ENCODE data around the gene MOSPD2. TPM values are rescaled to one million over a fixed set of nuclear protein-coding genes. Genes with fewer than 3 reads are reported as not detected.

MOSPD2 gene
- total RNA-seq, 1 experiment from 2014 or later = 6.4 TPM

DNA sequence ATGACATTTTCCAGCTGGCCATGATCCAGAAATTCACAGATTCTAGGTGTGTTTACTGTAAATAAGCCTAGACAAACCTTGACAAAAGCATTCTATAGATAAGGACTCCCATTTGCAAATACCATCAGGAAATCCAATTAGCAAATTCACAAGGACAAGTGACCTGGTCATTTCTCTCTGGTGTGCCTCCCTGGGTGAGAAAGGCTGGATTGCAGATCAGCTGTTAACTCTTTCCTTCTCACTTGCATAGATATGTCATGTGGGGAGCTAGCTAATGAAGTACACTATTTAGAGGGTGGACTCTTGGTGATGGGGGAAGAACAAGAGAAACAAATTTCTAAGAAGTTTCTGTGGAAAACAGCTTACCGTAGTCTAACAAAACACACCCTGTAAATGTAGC lies 58.9 kb downstream of the MOSPD2 start:
- no peaks in the 10 kb centered on the region for H3K79me2 ChIP-seq (ENCODE audit: insufficient read depth, low read length)
- no peak overlapping the region for H3K4ac ChIP-seq (ENCODE audit: low read depth, low read length)
- H3K9ac ChIP-seq (ENCODE audit: extremely low read depth, insufficient read length, low read length) = no peak overlapping the region
- H3K27me3 ChIP-seq (ENCODE audit: insufficient read depth, low read length) = no peaks in the 10 kb centered on the region
- H3K23ac ChIP-seq (ENCODE audit: insufficient read length, low read depth, low read length) = no peak overlapping the region
- H4K20me1 ChIP-seq (ENCODE audit: control insufficient read depth, insufficient read depth, insufficient read length) = no peaks in the 10 kb centered on the region
- no peak overlapping the region for H4K91ac ChIP-seq (ENCODE audit: insufficient read length, low read depth, low read length)
- no peak overlapping the region for H2BK5ac ChIP-seq (ENCODE audit: insufficient read length, low read length)
- H3K56ac ChIP-seq (ENCODE audit: insufficient read length, low read depth, low read length) = no peak overlapping the region
- no peak overlapping the region for H3K4me2 ChIP-seq (ENCODE audit: insufficient read depth, insufficient read length, low read length)
- H2BK20ac ChIP-seq (ENCODE audit: low read depth, low read length, poor library complexity, severe bottlenecking) = no peak overlapping the region
- peaks cover 51 to 55% of the 10 kb centered on the region in 2 experiments for H3K9me3 Mint-ChIP-seq
- H3K36me3 Mint-ChIP-seq (ENCODE audit: insufficient read depth in 1 of 3, low read depth in 3 of 3) = peaks cover 0 to 3% (median 2%) of the 10 kb centered on the region in 3 experiments; a peak in 2 of 7 replicates
- DNase-seq = no peak
- H4K5ac ChIP-seq (ENCODE audit: insufficient read length, low read depth, low read length) = no peak overlapping the region
- no peak overlapping the region for H3K14ac ChIP-seq (ENCODE audit: insufficient read depth, low read length)
- no peaks in the 10 kb centered on the region for H3K23me2 ChIP-seq (ENCODE audit: insufficient read length, low read depth, low read length, poor library complexity, severe bottlenecking)
- H2BK12ac ChIP-seq (ENCODE audit: insufficient read length, low read depth, low read length) = no peak overlapping the region
- H3K9me3 ChIP-seq (ENCODE audit: control insufficient read depth, low read depth, low read length) = no peaks in the 10 kb centered on the region
- H3K4me3 Mint-ChIP-seq = no peak overlapping the region
- no peak overlapping the region for H2AFZ ChIP-seq (ENCODE audit: low read length)
- H2BK15ac ChIP-seq (ENCODE audit: low read depth, low read length) = no peak overlapping the region
- no peaks in the 10 kb centered on the region for H3K4me1 ChIP-seq (ENCODE audit: insufficient read depth, low read length)
- TF ChIP-seq, protein P1, sequence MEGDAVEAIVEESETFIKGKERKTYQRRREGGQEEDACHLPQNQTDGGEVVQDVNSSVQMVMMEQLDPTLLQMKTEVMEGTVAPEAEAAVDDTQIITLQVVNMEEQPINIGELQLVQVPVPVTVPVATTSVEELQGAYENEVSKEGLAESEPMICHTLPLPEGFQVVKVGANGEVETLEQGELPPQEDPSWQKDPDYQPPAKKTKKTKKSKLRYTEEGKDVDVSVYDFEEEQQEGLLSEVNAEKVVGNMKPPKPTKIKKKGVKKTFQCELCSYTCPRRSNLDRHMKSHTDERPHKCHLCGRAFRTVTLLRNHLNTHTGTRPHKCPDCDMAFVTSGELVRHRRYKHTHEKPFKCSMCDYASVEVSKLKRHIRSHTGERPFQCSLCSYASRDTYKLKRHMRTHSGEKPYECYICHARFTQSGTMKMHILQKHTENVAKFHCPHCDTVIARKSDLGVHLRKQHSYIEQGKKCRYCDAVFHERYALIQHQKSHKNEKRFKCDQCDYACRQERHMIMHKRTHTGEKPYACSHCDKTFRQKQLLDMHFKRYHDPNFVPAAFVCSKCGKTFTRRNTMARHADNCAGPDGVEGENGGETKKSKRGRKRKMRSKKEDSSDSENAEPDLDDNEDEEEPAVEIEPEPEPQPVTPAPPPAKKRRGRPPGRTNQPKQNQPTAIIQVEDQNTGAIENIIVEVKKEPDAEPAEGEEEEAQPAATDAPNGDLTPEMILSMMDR (conservative IDR thresholded peaks at IDR 0.05) = no peak
- H3T11ph ChIP-seq (ENCODE audit: low read length) = no peak overlapping the region
- no peak overlapping the region for H2BK120ac ChIP-seq (ENCODE audit: low read depth, low read length, poor library complexity, severe bottlenecking)
- no peak overlapping the region for H2AK5ac ChIP-seq (ENCODE audit: insufficient read length, low read length)
- H3K79me1 ChIP-seq (ENCODE audit: insufficient read depth, low read depth, low read length, poor library complexity, severe bottlenecking) = no peaks in the 10 kb centered on the region
- H3K18ac ChIP-seq (ENCODE audit: insufficient read length, low read depth, low read length) = no peak overlapping the region
- no CpG with 5 or more reads among the region's 1 CpG for WGBS (ENCODE audit: extremely low coverage, insufficient read length, low lambda C conversion rate)
- no peak overlapping the region for H3K27ac ChIP-seq (ENCODE audit: insufficient read length, low read depth, low read length)
- no peaks in the 10 kb centered on the region; the same call in 1 of the 2 replicates for H3K27me3 Mint-ChIP-seq (ENCODE audit: low read depth)
- H3K4me1 Mint-ChIP-seq = peaks cover 5 to 6% of the 10 kb centered on the region in 2 experiments; a peak in 3 of 4 replicates
- no peak overlapping the region for H3K27ac Mint-ChIP-seq
- no peak overlapping the region for H4K8ac ChIP-seq (replicated peaks; ENCODE audit: insufficient read length, low read depth, low read length)

Data from H9 (cell line).